Measurements from ENCODE around the gene CPA2.

DNA sequence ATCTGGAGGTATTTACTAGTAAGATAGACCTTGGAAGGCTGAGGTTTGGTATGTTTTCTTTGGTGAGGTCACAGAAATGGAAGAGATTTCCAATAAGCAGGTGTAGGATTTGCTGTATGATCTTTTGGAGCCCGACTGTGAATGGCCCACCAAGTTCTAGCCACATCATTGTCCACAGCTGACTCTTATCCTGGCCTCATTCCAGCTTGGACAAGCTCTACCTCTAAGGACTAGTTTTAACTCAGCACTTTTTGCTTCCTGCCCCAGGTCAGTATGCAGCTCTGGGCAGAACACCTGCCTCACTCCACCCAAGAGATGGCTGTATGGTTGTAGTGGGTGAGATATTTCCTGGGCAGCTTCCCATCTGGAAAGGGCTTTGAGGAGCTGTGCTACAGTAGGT is 20.2 kb downstream of the CPA2 start:
- TF ChIP-seq CREB1 (CRISPR knock-in tag; IDR thresholded peaks at IDR 0.05; ENCODE audit: low read depth) (no peak), EZH2 (IDR thresholded peaks at IDR 0.05; ENCODE audit: low read depth, unreplicated experiment) (no peak), POLR2AphosphoS5 (IDR thresholded peaks at IDR 0.05; ENCODE audit: low read depth) (no peak), NANOG (IDR thresholded peaks at IDR 0.05; ENCODE audit: borderline replicate concordance) (no peak)
- TF ChIP-seq, protein P1, sequence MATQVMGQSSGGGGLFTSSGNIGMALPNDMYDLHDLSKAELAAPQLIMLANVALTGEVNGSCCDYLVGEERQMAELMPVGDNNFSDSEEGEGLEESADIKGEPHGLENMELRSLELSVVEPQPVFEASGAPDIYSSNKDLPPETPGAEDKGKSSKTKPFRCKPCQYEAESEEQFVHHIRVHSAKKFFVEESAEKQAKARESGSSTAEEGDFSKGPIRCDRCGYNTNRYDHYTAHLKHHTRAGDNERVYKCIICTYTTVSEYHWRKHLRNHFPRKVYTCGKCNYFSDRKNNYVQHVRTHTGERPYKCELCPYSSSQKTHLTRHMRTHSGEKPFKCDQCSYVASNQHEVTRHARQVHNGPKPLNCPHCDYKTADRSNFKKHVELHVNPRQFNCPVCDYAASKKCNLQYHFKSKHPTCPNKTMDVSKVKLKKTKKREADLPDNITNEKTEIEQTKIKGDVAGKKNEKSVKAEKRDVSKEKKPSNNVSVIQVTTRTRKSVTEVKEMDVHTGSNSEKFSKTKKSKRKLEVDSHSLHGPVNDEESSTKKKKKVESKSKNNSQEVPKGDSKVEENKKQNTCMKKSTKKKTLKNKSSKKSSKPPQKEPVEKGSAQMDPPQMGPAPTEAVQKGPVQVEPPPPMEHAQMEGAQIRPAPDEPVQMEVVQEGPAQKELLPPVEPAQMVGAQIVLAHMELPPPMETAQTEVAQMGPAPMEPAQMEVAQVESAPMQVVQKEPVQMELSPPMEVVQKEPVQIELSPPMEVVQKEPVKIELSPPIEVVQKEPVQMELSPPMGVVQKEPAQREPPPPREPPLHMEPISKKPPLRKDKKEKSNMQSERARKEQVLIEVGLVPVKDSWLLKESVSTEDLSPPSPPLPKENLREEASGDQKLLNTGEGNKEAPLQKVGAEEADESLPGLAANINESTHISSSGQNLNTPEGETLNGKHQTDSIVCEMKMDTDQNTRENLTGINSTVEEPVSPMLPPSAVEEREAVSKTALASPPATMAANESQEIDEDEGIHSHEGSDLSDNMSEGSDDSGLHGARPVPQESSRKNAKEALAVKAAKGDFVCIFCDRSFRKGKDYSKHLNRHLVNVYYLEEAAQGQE (IDR thresholded peaks at IDR 0.05; ENCODE audit: unreplicated experiment): no peak
- TF ChIP-seq, protein P2, sequence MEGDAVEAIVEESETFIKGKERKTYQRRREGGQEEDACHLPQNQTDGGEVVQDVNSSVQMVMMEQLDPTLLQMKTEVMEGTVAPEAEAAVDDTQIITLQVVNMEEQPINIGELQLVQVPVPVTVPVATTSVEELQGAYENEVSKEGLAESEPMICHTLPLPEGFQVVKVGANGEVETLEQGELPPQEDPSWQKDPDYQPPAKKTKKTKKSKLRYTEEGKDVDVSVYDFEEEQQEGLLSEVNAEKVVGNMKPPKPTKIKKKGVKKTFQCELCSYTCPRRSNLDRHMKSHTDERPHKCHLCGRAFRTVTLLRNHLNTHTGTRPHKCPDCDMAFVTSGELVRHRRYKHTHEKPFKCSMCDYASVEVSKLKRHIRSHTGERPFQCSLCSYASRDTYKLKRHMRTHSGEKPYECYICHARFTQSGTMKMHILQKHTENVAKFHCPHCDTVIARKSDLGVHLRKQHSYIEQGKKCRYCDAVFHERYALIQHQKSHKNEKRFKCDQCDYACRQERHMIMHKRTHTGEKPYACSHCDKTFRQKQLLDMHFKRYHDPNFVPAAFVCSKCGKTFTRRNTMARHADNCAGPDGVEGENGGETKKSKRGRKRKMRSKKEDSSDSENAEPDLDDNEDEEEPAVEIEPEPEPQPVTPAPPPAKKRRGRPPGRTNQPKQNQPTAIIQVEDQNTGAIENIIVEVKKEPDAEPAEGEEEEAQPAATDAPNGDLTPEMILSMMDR (conservative IDR thresholded peaks at IDR 0.05; ENCODE audit: low read depth in 2 of 2): no peak
